ENCODE measurements around the gene DNAH5.

The DNAH5 gene

DNA sequence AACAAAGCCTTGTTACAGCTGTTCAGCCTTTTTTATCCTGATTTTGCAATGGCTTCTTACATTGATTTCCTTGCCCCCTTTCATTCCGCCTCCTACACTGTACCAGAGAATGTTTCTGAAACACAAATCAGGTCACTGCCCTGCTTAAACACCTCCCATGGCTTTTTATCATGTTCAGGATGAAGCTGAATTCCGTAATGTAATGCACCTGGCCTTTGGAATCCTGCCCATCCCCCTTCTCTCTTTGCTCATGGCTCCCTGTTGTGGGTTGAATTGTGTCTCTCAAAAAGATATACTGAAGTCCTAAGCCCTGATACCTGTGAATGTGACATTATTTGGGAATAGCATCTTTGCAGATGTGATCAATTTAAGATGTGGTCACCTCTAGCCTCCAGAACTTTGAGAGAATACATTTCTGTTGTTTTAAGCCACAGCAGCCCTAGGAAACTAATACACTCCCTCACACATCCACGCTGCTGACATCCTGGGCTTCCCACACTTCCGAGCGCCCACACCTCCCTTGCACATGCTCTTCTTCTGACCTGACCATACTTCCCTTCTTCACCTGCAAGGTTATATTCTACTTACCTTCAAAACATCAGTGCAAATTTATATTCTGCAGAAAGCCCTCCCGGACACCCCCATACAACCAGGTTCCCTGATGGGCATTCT is 101.2 kb downstream of the DNAH5 start:
- no peak overlapping the region for H3K4me3 ChIP-seq (ENCODE audit: control insufficient read depth in 1 of 7, extremely low read depth in 1 of 7, insufficient read depth in 4 of 7, low read depth in 2 of 7, low read length in 6 of 7)
- ChIA-PET CTCF (no interaction called here), POLR2A (no interaction called here)
- H3K4me1 ChIP-seq (ENCODE audit: control extremely low read depth in 1 of 4, control insufficient read depth in 4 of 4, insufficient read depth in 4 of 4, low read length in 3 of 4) = no peaks in the 10 kb centered on the region
- no peaks in the 10 kb centered on the region for H3K9me3 ChIP-seq (ENCODE audit: control extremely low read depth in 1 of 5, control insufficient read depth in 4 of 5, insufficient read depth in 2 of 5, low read depth in 1 of 5, low read length in 4 of 5)
- H3K27ac ChIP-seq (ENCODE audit: insufficient read depth in 1 of 2, low read depth in 1 of 2, low read length in 2 of 2, poor library complexity in 1 of 2, severe bottlenecking in 2 of 2) = no peak overlapping the region
- no peak for DNase-seq
- 78% methylated on average over 5 of the region's 6 CpGs for WGBS (ENCODE audit: insufficient coverage)
- H3K27me3 ChIP-seq (replicated peaks in 2 of 5; ENCODE audit: control insufficient read depth in 4 of 5, insufficient read depth in 5 of 5, low read length in 4 of 5) = no peaks in the 10 kb centered on the region
- no peaks in the 10 kb centered on the region for H3K36me3 ChIP-seq (ENCODE audit: control insufficient read depth in 4 of 4, insufficient read depth in 4 of 4, low read length in 3 of 4)

DNA sequence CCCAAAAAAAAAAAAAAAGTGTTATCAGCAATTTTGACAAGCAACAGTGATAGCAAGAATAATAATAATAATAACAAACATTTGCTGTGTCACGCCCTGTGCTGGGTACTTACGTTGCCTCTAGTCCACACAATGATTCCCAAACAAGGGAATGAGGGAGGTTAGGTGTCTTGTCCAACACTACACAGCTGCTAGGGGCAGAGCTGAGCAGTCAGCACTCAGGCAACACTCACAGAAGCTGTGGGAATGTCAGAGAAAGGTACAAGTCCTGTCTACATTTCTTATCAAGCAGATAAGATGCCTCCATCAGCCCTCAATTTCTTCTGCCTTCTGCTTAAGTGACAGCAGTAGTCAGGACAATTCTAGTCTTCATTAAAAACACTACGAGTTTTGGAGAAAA is 111.0 kb downstream of the DNAH5 start:
- H3K36me3 ChIP-seq (ENCODE audit: control insufficient read depth in 4 of 4, insufficient read depth in 4 of 4, low read length in 3 of 4) = no peaks in the 10 kb centered on the region
- no peaks in the 10 kb centered on the region for H3K9me3 ChIP-seq (ENCODE audit: control extremely low read depth in 1 of 5, control insufficient read depth in 4 of 5, insufficient read depth in 2 of 5, low read depth in 1 of 5, low read length in 4 of 5)
- H3K27ac ChIP-seq (ENCODE audit: insufficient read depth in 1 of 2, low read depth in 1 of 2, low read length in 2 of 2, poor library complexity in 1 of 2, severe bottlenecking in 2 of 2) = no peak overlapping the region
- DNase-seq = no peak
- H3K27me3 ChIP-seq (replicated peaks in 2 of 5; ENCODE audit: control insufficient read depth in 4 of 5, insufficient read depth in 5 of 5, low read length in 4 of 5) = no peaks in the 10 kb centered on the region
- CTCF ChIA-PET = no interaction called here
- no peaks in the 10 kb centered on the region for H3K4me1 ChIP-seq (ENCODE audit: control extremely low read depth in 1 of 4, control insufficient read depth in 4 of 4, insufficient read depth in 4 of 4, low read length in 3 of 4)
- POLR2A ChIA-PET = interaction anchor here (0.6 to 0.7 kb wide), 2 partner anchors 13 to 1194 kb away, joined by 3 read pairs; no protein-coding TSS in a partner anchor
- WGBS (ENCODE audit: insufficient coverage) = 60% methylated on average over 1 of the region's 3 CpGs
- no peak overlapping the region for H3K4me3 ChIP-seq (ENCODE audit: control insufficient read depth in 1 of 7, extremely low read depth in 1 of 7, insufficient read depth in 4 of 7, low read depth in 2 of 7, low read length in 6 of 7)

DNA sequence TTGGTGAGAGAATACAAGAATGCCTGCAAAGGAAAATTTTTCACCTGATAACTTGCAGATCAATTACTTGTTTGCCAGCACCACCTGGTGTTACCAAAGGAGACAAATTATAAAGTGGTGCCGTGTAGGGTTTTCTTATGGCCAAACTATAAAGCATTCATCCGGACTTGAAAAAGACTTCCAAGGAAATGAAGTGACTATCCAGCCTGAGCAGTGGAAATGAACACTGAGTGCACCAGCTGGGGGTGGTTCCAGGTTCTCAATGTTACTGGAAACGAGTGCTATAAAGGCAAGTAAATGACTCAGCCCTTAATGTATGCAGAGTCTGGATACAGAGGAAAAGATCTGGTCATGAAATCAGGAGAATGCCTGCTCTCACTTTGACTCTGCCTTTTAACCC is 113.1 kb downstream of the DNAH5 start:
- Histone ChIP-seq H3K4me3 (ENCODE audit: control insufficient read depth in 1 of 7, extremely low read depth in 1 of 7, insufficient read depth in 4 of 7, low read depth in 2 of 7, low read length in 6 of 7) (no peak overlapping the region), H3K4me1 (ENCODE audit: control extremely low read depth in 1 of 4, control insufficient read depth in 4 of 4, insufficient read depth in 4 of 4, low read length in 3 of 4) (no peaks in the 10 kb centered on the region), H3K36me3 (ENCODE audit: control insufficient read depth in 4 of 4, insufficient read depth in 4 of 4, low read length in 3 of 4) (no peaks in the 10 kb centered on the region), H3K27me3 (replicated peaks in 2 of 5; ENCODE audit: control insufficient read depth in 4 of 5, insufficient read depth in 5 of 5, low read length in 4 of 5) (no peaks in the 10 kb centered on the region), H3K9me3 (ENCODE audit: control extremely low read depth in 1 of 5, control insufficient read depth in 4 of 5, insufficient read depth in 2 of 5, low read depth in 1 of 5, low read length in 4 of 5) (no peaks in the 10 kb centered on the region), H3K27ac (ENCODE audit: insufficient read depth in 1 of 2, low read depth in 1 of 2, low read length in 2 of 2, poor library complexity in 1 of 2, severe bottlenecking in 2 of 2) (no peak overlapping the region)
- WGBS (ENCODE audit: insufficient coverage) = 57% methylated on average over 3 of the region's 3 CpGs
- DNase-seq = peak in 1 of 3 donors; percentile 4
- ChIA-PET POLR2A (no interaction called here), CTCF (no interaction called here)

DNA sequence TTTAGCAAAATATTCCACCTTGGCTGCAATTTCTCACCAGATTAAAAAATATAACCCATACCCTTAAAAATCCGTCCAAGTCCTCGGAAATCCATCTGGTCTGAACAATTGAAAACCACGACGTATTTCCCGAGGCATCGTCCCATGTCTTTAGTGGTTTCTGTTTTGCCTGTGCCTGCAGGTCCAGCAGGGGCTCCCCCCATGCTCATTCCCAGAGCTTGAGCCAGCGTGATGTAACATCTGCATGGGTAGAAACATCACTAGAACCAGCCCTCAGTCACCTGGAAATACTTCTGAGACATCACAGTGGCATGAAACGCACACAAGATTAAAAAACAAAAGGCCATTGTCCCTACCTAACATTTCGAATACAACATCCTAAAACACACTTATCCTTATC is 114.0 kb downstream of the DNAH5 start:
- H3K4me3 ChIP-seq (ENCODE audit: control insufficient read depth in 1 of 7, extremely low read depth in 1 of 7, insufficient read depth in 4 of 7, low read depth in 2 of 7, low read length in 6 of 7) = no peak overlapping the region
- H3K4me1 ChIP-seq (ENCODE audit: control extremely low read depth in 1 of 4, control insufficient read depth in 4 of 4, insufficient read depth in 4 of 4, low read length in 3 of 4) = no peaks in the 10 kb centered on the region
- WGBS (ENCODE audit: insufficient coverage) = 44% methylated on average over 5 of the region's 9 CpGs
- DNase-seq = no peak
- ChIA-PET POLR2A (no interaction called here), CTCF (no interaction called here)
- H3K9me3 ChIP-seq (ENCODE audit: control extremely low read depth in 1 of 5, control insufficient read depth in 4 of 5, insufficient read depth in 2 of 5, low read depth in 1 of 5, low read length in 4 of 5) = no peaks in the 10 kb centered on the region
- no peaks in the 10 kb centered on the region for H3K36me3 ChIP-seq (ENCODE audit: control insufficient read depth in 4 of 4, insufficient read depth in 4 of 4, low read length in 3 of 4)
- H3K27ac ChIP-seq (ENCODE audit: insufficient read depth in 1 of 2, low read depth in 1 of 2, low read length in 2 of 2, poor library complexity in 1 of 2, severe bottlenecking in 2 of 2) = no peak overlapping the region
- H3K27me3 ChIP-seq (replicated peaks in 2 of 5; ENCODE audit: control insufficient read depth in 4 of 5, insufficient read depth in 5 of 5, low read length in 4 of 5) = no peaks in the 10 kb centered on the region

DNA sequence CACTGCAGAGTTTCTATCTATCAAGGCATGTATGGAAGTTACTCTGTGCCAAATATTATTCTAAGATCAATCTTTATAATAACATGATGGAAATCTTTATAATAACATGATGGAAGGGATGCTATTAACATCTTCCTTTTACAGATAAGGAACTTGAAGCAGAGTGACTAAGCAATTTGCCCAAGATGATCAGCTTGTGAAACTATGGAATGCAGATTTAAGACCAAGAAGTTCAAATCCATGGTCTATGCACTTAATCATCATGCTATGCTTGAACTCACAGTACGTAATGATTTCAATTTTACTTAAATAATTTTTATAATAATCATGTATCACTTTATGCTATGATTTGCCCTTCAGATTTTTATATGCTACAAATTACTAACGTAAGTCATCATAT is 123.1 kb downstream of the DNAH5 start:
- ChIA-PET POLR2A (no interaction called here), CTCF (no interaction called here)
- no CpG with 5 or more reads among the region's 2 CpGs for WGBS (ENCODE audit: insufficient coverage)

DNA sequence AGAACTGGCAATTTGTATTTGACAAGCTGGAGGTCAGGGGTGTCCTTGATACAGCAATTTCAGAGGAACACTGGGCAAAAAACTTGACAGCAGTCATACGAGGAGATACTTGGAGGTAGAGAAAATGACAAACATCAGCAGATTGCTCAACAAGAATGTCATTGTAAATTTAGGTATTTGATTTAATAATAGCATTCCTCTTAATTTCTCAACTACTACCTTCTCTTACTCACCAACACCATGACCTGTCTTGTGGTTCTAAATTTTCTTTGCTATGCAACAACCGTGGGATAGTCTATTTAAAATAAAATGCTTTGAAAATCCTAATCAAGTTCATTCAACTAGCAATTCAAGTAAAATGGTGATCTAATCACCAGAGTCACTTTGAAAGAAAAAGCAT is 128.4 kb downstream of the DNAH5 start:
- 80% methylated on average over 1 of the region's 2 CpGs for WGBS (ENCODE audit: insufficient coverage)
- no peak for DNase-seq
- no peaks in the 10 kb centered on the region for H3K9me3 ChIP-seq (ENCODE audit: control extremely low read depth in 1 of 5, control insufficient read depth in 4 of 5, insufficient read depth in 2 of 5, low read depth in 1 of 5, low read length in 4 of 5)
- no peaks in the 10 kb centered on the region for H3K36me3 ChIP-seq (ENCODE audit: control insufficient read depth in 4 of 4, insufficient read depth in 4 of 4, low read length in 3 of 4)
- POLR2A ChIA-PET = no interaction called here
- H3K4me1 ChIP-seq (ENCODE audit: control extremely low read depth in 1 of 4, control insufficient read depth in 4 of 4, insufficient read depth in 4 of 4, low read length in 3 of 4) = no peaks in the 10 kb centered on the region
- no peaks in the 10 kb centered on the region for H3K27me3 ChIP-seq (replicated peaks in 2 of 5; ENCODE audit: control insufficient read depth in 4 of 5, insufficient read depth in 5 of 5, low read length in 4 of 5)
- H3K27ac ChIP-seq (ENCODE audit: insufficient read depth in 1 of 2, low read depth in 1 of 2, low read length in 2 of 2, poor library complexity in 1 of 2, severe bottlenecking in 2 of 2) = no peak overlapping the region
- CTCF ChIA-PET = no interaction called here
- no peak overlapping the region for H3K4me3 ChIP-seq (ENCODE audit: control insufficient read depth in 1 of 7, extremely low read depth in 1 of 7, insufficient read depth in 4 of 7, low read depth in 2 of 7, low read length in 6 of 7)

More for the DNA sequence above, 123.1 kb downstream of the DNAH5 start:
- H3K4me1 ChIP-seq (ENCODE audit: control extremely low read depth in 1 of 4, control insufficient read depth in 4 of 4, insufficient read depth in 4 of 4, low read length in 3 of 4) = no peaks in the 10 kb centered on the region
- no peak for DNase-seq
- no peak overlapping the region for H3K27ac ChIP-seq (ENCODE audit: insufficient read depth in 1 of 2, low read depth in 1 of 2, low read length in 2 of 2, poor library complexity in 1 of 2, severe bottlenecking in 2 of 2)
- no peaks in the 10 kb centered on the region for H3K36me3 ChIP-seq (ENCODE audit: control insufficient read depth in 4 of 4, insufficient read depth in 4 of 4, low read length in 3 of 4)
- no peaks in the 10 kb centered on the region for H3K27me3 ChIP-seq (replicated peaks in 2 of 5; ENCODE audit: control insufficient read depth in 4 of 5, insufficient read depth in 5 of 5, low read length in 4 of 5)
- H3K9me3 ChIP-seq (ENCODE audit: control extremely low read depth in 1 of 5, control insufficient read depth in 4 of 5, insufficient read depth in 2 of 5, low read depth in 1 of 5, low read length in 4 of 5) = no peaks in the 10 kb centered on the region
- H3K4me3 ChIP-seq (ENCODE audit: control insufficient read depth in 1 of 7, extremely low read depth in 1 of 7, insufficient read depth in 4 of 7, low read depth in 2 of 7, low read length in 6 of 7) = no peak overlapping the region

DNA sequence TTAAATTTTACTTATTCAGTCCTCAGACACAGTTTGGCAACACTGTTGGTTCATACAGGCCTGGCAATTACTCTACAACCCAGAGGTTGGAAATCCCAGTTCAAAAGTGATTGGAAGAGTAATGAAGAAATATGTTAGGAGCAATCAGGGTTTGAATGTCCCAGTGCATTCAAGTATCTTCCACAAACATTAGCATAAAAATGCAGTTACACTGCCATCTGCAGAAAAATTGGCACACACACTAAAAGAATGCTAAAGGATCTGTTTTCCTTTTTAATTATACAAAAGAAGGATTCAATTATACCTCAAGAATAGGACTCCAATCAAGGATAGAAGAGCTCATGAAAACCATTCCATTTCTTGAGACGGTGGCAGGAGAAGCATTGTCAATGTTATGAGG is 130.2 kb downstream of the DNAH5 start:
- Histone ChIP-seq H3K4me1 (ENCODE audit: control extremely low read depth in 1 of 4, control insufficient read depth in 4 of 4, insufficient read depth in 4 of 4, low read length in 3 of 4) (no peaks in the 10 kb centered on the region), H3K4me3 (ENCODE audit: control insufficient read depth in 1 of 7, extremely low read depth in 1 of 7, insufficient read depth in 4 of 7, low read depth in 2 of 7, low read length in 6 of 7) (no peak overlapping the region), H3K27me3 (replicated peaks in 2 of 5; ENCODE audit: control insufficient read depth in 4 of 5, insufficient read depth in 5 of 5, low read length in 4 of 5) (no peaks in the 10 kb centered on the region), H3K27ac (ENCODE audit: insufficient read depth in 1 of 2, low read depth in 1 of 2, low read length in 2 of 2, poor library complexity in 1 of 2, severe bottlenecking in 2 of 2) (no peak overlapping the region), H3K36me3 (ENCODE audit: control insufficient read depth in 4 of 4, insufficient read depth in 4 of 4, low read length in 3 of 4) (no peaks in the 10 kb centered on the region), H3K9me3 (ENCODE audit: control extremely low read depth in 1 of 5, control insufficient read depth in 4 of 5, insufficient read depth in 2 of 5, low read depth in 1 of 5, low read length in 4 of 5) (no peaks in the 10 kb centered on the region)
- DNase-seq = peak in 2 of 3 donors; percentile 2 to 10
- WGBS (ENCODE audit: insufficient coverage) = no CpG with 5 or more reads among the region's 1 CpG
- ChIA-PET CTCF (no interaction called here), POLR2A (no interaction called here)

Data from common myeloid progenitor, CD34-positive (primary cell).